ENCODE data around the gene TICAM2. TPM values are rescaled to one million over a fixed set of nuclear protein-coding genes. Genes with fewer than 3 reads are reported as not detected.
A peak's percentile ranks its signal among the peaks of the same experiment; 100 is the strongest.

The TICAM2 gene
- total and polyA plus RNA-seq, 2 of the 8 experiments (the other 6 are each of a cell fraction or from before 2014, with no cell fraction given) = 0.02 TPM; not detected in 1

- TF ChIP-seq SIN3A (conservative IDR thresholded peaks at IDR 0.05 in 1 of 2, IDR thresholded peaks at IDR 0.05 in 1 of 2; ENCODE audit: low read depth in 1 of 2, low read length in 2 of 2) (no peak), CTCF (IDR thresholded peaks at IDR 0.05; ENCODE audit: control extremely low read depth in 1 of 3, insufficient read depth in 1 of 3, low read depth in 1 of 3, low read length in 3 of 3) (peak; percentile 18 to 52 (median 19); a peak in 3 of 4 replicates), KDM5A (IDR thresholded peaks at IDR 0.05; ENCODE audit: low read length) (no peak), CTBP2 (IDR thresholded peaks at IDR 0.05; ENCODE audit: borderline replicate concordance, insufficient read depth, insufficient read length, low read length) (no peak)
Measured at GRCh38 chr5:115571441-115571878, 30.8 kb downstream of the TICAM2 start (continued).

Data from H1 (cell line).